ENCODE results near the gene SPACA5. TPM values are rescaled to one million over a fixed set of nuclear protein-coding genes. Genes with fewer than 3 reads are reported as not detected.
A peak's percentile ranks its signal among the peaks of the same experiment; 100 is the strongest.

The SPACA5 gene
- total RNA-seq, 2 experiments from 2014 or later = not detected

- no peak overlapping the region for H2AFZ ChIP-seq (ENCODE audit: low read length)
- H3K9me3 ChIP-seq (ENCODE audit: low read length) = 0 out of 2 replicates have a peak, but pooled peaks cover 3% of the 10 kb centered on the region
- H3K4me1 ChIP-seq (ENCODE audit: insufficient read depth, low read length, poor library complexity, severe bottlenecking) = peaks cover 16% of the 10 kb centered on the region
- no peaks in the 10 kb centered on the region for H3K9me2 ChIP-seq (ENCODE audit: insufficient read depth, low read length)
- no TSS peak for BruUV-seq (replicated peaks)
- H3K79me2 ChIP-seq (ENCODE audit: insufficient read depth, low read depth, low read length) = peaks cover 12% of the 10 kb centered on the region
- H3K4me2 ChIP-seq (ENCODE audit: low read length) = peak overlapping the region; percentile 71
- intact Hi-C loops (cut with micrococcal nuclease; ENCODE audit: unreplicated experiment) = loop anchor here (5.0 kb wide), 1 partner anchor 65 kb away; no protein-coding TSS in a partner anchor
- no peaks in the 10 kb centered on the region for H4K20me1 ChIP-seq (ENCODE audit: insufficient read depth, low read length)
- TF ChIP-seq EZH2phosphoT487 (IDR thresholded peaks at IDR 0.05; ENCODE audit: borderline replicate concordance, low read depth, low read length) = no peak
- TF ChIP-seq CTCF (conservative IDR thresholded peaks at IDR 0.05; ENCODE audit: low read length) = no peak
- peak overlapping the region; percentile 79 for H3K4me3 ChIP-seq (ENCODE audit: low read depth, low read length, poor library complexity, severe bottlenecking)
- H3K27ac ChIP-seq (ENCODE audit: low read depth, low read length, poor library complexity, severe bottlenecking) = no peak overlapping the region
- POLR2A ChIA-PET = no interaction called here
- CTCF ChIA-PET (ENCODE audit: unreplicated experiment) = no interaction called here
- H3K36me3 ChIP-seq (ENCODE audit: insufficient read depth, low read length) = peaks cover 38% of the 10 kb centered on the region
- no peak for DNase-seq (ENCODE audit: low spot score)
Measured at GRCh38 chrX:48002319-48002718, 4.5 kb upstream of the SPACA5 start.

- Histone ChIP-seq H3K27ac (ENCODE audit: low read depth, low read length, poor library complexity, severe bottlenecking) (peak overlapping the region; percentile 73), H3K4me2 (ENCODE audit: low read length) (peak overlapping the region; percentile 71), H3K36me3 (ENCODE audit: insufficient read depth, low read length) (peaks cover 32% of the 10 kb centered on the region), H3K79me2 (ENCODE audit: insufficient read depth, low read depth, low read length) (peaks cover 12% of the 10 kb centered on the region), H2AFZ (ENCODE audit: low read length) (no peak overlapping the region), H4K20me1 (ENCODE audit: insufficient read depth, low read length) (no peaks in the 10 kb centered on the region), H3K4me3 (ENCODE audit: low read depth, low read length, poor library complexity, severe bottlenecking) (peak overlapping the region; percentile 79), H3K9me2 (ENCODE audit: insufficient read depth, low read length) (no peaks in the 10 kb centered on the region), H3K9me3 (ENCODE audit: low read length) (0 out of 2 replicates have a peak, but pooled peaks cover 3% of the 10 kb centered on the region), H3K4me1 (ENCODE audit: insufficient read depth, low read length, poor library complexity, severe bottlenecking) (peaks cover 16% of the 10 kb centered on the region)
- no peak for DNase-seq (ENCODE audit: low spot score)
- BruUV-seq (replicated peaks) = TSS peak; percentile 51
- CTCF ChIA-PET (ENCODE audit: unreplicated experiment) = no interaction called here
- POLR2A ChIA-PET = no interaction called here
- intact Hi-C loops (cut with micrococcal nuclease; ENCODE audit: unreplicated experiment) = loop anchor here (5.0 kb wide), 1 partner anchor 66 kb away; no protein-coding TSS in a partner anchor
- TF ChIP-seq CTCF (conservative IDR thresholded peaks at IDR 0.05; ENCODE audit: low read length) = no peak
- TF ChIP-seq EZH2phosphoT487 (IDR thresholded peaks at IDR 0.05; ENCODE audit: borderline replicate concordance, low read depth, low read length) = no peak
Measured at GRCh38 chrX:48002929-48003328, 3.9 kb upstream of the SPACA5 start.

- H2AFZ ChIP-seq (ENCODE audit: low read length) = peak overlapping the region; percentile 81; the same call in 1 of the 2 replicates
- H3K4me2 ChIP-seq (ENCODE audit: low read length) = peak overlapping the region; percentile 71
- no peak for TF ChIP-seq EZH2phosphoT487 (IDR thresholded peaks at IDR 0.05; ENCODE audit: borderline replicate concordance, low read depth, low read length)
- TF ChIP-seq CTCF (conservative IDR thresholded peaks at IDR 0.05; ENCODE audit: low read length) = no peak
- H3K36me3 ChIP-seq (ENCODE audit: insufficient read depth, low read length) = peaks cover 27% of the 10 kb centered on the region
- POLR2A ChIA-PET = no interaction called here
- intact Hi-C loops (cut with micrococcal nuclease; ENCODE audit: unreplicated experiment) = loop anchor here (5.0 kb wide), 1 partner anchor 66 kb away; no protein-coding TSS in a partner anchor
- peaks cover 16% of the 10 kb centered on the region for H3K4me1 ChIP-seq (ENCODE audit: insufficient read depth, low read length, poor library complexity, severe bottlenecking)
- CTCF ChIA-PET (ENCODE audit: unreplicated experiment) = no interaction called here
- H3K27ac ChIP-seq (ENCODE audit: low read depth, low read length, poor library complexity, severe bottlenecking) = peak overlapping the region; percentile 73
- 0 out of 2 replicates have a peak, but pooled peaks cover 3% of the 10 kb centered on the region for H3K9me3 ChIP-seq (ENCODE audit: low read length)
- peak; percentile 40 for DNase-seq (ENCODE audit: low spot score)
- H3K9me2 ChIP-seq (ENCODE audit: insufficient read depth, low read length) = no peaks in the 10 kb centered on the region
- BruUV-seq (replicated peaks) = no TSS peak
- H4K20me1 ChIP-seq (ENCODE audit: insufficient read depth, low read length) = no peaks in the 10 kb centered on the region
- peaks cover 12% of the 10 kb centered on the region for H3K79me2 ChIP-seq (ENCODE audit: insufficient read depth, low read depth, low read length)
- peak overlapping the region; percentile 79 for H3K4me3 ChIP-seq (ENCODE audit: low read depth, low read length, poor library complexity, severe bottlenecking)
Measured at GRCh38 chrX:48003367-48003757, 3.4 kb upstream of the SPACA5 start.

Data from OCI-LY7 (cell line).